K562 (cell line): Measurements from ENCODE around the gene SMIM29. TPM values are rescaled to one million over a fixed set of nuclear protein-coding genes. Genes with fewer than 3 reads are reported as not detected.

ENCODE experiments used
- CBX3 ChIP-seq, 2 experiments: IDR thresholded peaks; 1 replicate in 1 of 2; 2 replicates in 1 of 2; pipeline ENCODE4 v1.6.1; 2012; ENCODE audit warnings: inconsistent platforms in 2 of 2, low read length in 2 of 2, borderline replicate concordance in 1 of 2, control low read depth in 1 of 2
- CC2D1A ChIP-seq: fragments of 450-650 bp; IDR thresholded peaks from 2 replicates; pipeline ENCODE4 v1.6.1; 2017; ENCODE audit warnings: mild to moderate bottlenecking
- EP400 ChIP-seq: fragments of 450-650 bp; IDR thresholded peaks from 2 replicates; pipeline ENCODE4 v1.6.1; 2017; ENCODE audit warnings: antibody characterized with exemption, mild to moderate bottlenecking, moderate library complexity
- ETV1 ChIP-seq: fragments of 450-650 bp; conservative IDR thresholded peaks from 2 replicates; pipeline ENCODE4 v1.6.1; 2016; ENCODE audit warnings: missing genetic modification characterization, control low read depth, low read depth, missing compliant biosample characterization
- FOXA3 ChIP-seq, 2 experiments: fragments of 450-650 bp in 1 of 2; sonication (generic) in 1 of 2; formaldehyde crosslinking; IDR thresholded peaks in 1 of 2; conservative IDR thresholded peaks in 1 of 2; 2 replicates each; pipeline versions ENCODE4 v1.4.0 to v1.8.0; 2020 to 2022; ENCODE audit warnings: mild to moderate bottlenecking in 2 of 2, missing genetic modification reagents in 1 of 2
- KDM1A ChIP-seq, 2 experiments: fragments of 450-650 bp; IDR thresholded peaks; 2 replicates each; pipeline ENCODE4 v1.6.1; 2016; ENCODE audit warnings: mild to moderate bottlenecking in 2 of 2
- RBM34 ChIP-seq: fragments of 200-400 bp; formaldehyde crosslinking; IDR thresholded peaks from 2 replicates; pipeline ENCODE4 v1.6.1; 2018; ENCODE audit warnings: low read length, borderline replicate concordance; ENCODE audit not compliant: insufficient read depth
- polyA plus RNA-seq, 8 experiments: library from polyadenylated mRNA; depleted of rRNA in 4 of 8; stranded (reverse) in 5 of 8; unstranded in 3 of 8; fragments of >200 nt; fragmentation: Nextera tagmentation in 2 of 8; fragmentation: Illumina TruSeq in 1 of 8; extraction: Ambion mirVana in 2 of 8; extraction: Trizol in 1 of 8; gene quantifications; 2 replicates each; pipeline versions ENCODE4 v1.2.1 to v1.2.3, GENCODE V29; 2011 to 2014; ENCODE audit warnings: inconsistent platforms in 1 of 8, missing spikeins in 1 of 8
- total RNA-seq, 7 experiments: library from RNA; depleted of rRNA in 6 of 7; stranded (reverse); fragments of >200 nt in 6 of 7; fragmentation: Illumina TruSeq in 2 of 7; extraction: Trizol in 2 of 7; gene quantifications; 2 replicates each; pipeline versions ENCODE4 v1.2.1 to v1.2.3, GENCODE V29; 2011 to 2021; ENCODE audit warnings: low replicate concordance in 1 of 7
- TF ChIP-seq, protein P1 (sequence below): fragments of 250-450 bp; sonication (Bioruptor Pico); IDR thresholded peaks from 2 replicates; pipeline ENCODE4 v1.5.0; 2021
- TF ChIP-seq, protein P2 (sequence below): fragments of 450-650 bp; IDR thresholded peaks from 2 replicates; pipeline ENCODE4 v1.6.1; 2018; ENCODE audit not compliant: partially characterized antibody
- TF ChIP-seq, protein P3 (sequence below), 3 experiments: fragments of 200-800 bp in 1 of 3; fragments of 250-450 bp in 1 of 3; fragments of 450-650 bp in 1 of 3; sonication (Bioruptor Pico) in 1 of 3; sonication (Bioruptor generic) in 1 of 3; formaldehyde crosslinking in 1 of 3; IDR thresholded peaks; 2 replicates each; pipeline versions ENCODE4 v1.6.1 to v1.8.0; 2016 to 2022; ENCODE audit warnings: mild to moderate bottlenecking in 2 of 3, missing genetic modification characterization in 2 of 3, missing compliant biosample characterization in 1 of 3, moderate library complexity in 1 of 3
- TF ChIP-seq, protein P4 (sequence below): sonication (generic); formaldehyde crosslinking; IDR thresholded peaks from 2 replicates; pipeline ENCODE4 v1.8.0; 2022; ENCODE audit warnings: mild to moderate bottlenecking, missing genetic modification reagents

SMIM29 gene
- total and polyA plus RNA-seq, 9 of the 15 experiments (the other 6 are each of a cell fraction or from before 2014, with no cell fraction given): 6.5 to 36.7 (median 20.9) TPM

GRCh38 chr6:34284563-34285447 is 36.0 kb upstream of the SMIM29 start (continued):
- TF ChIP-seq, protein P1, sequence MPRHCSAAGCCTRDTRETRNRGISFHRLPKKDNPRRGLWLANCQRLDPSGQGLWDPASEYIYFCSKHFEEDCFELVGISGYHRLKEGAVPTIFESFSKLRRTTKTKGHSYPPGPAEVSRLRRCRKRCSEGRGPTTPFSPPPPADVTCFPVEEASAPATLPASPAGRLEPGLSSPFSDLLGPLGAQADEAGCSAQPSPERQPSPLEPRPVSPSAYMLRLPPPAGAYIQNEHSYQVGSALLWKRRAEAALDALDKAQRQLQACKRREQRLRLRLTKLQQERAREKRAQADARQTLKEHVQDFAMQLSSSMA: 0 out of 2 replicates have a peak, but pooled peaks have one; percentile 40
- peak; percentile 71 for TF ChIP-seq ETV1
- TF ChIP-seq, protein P2, sequence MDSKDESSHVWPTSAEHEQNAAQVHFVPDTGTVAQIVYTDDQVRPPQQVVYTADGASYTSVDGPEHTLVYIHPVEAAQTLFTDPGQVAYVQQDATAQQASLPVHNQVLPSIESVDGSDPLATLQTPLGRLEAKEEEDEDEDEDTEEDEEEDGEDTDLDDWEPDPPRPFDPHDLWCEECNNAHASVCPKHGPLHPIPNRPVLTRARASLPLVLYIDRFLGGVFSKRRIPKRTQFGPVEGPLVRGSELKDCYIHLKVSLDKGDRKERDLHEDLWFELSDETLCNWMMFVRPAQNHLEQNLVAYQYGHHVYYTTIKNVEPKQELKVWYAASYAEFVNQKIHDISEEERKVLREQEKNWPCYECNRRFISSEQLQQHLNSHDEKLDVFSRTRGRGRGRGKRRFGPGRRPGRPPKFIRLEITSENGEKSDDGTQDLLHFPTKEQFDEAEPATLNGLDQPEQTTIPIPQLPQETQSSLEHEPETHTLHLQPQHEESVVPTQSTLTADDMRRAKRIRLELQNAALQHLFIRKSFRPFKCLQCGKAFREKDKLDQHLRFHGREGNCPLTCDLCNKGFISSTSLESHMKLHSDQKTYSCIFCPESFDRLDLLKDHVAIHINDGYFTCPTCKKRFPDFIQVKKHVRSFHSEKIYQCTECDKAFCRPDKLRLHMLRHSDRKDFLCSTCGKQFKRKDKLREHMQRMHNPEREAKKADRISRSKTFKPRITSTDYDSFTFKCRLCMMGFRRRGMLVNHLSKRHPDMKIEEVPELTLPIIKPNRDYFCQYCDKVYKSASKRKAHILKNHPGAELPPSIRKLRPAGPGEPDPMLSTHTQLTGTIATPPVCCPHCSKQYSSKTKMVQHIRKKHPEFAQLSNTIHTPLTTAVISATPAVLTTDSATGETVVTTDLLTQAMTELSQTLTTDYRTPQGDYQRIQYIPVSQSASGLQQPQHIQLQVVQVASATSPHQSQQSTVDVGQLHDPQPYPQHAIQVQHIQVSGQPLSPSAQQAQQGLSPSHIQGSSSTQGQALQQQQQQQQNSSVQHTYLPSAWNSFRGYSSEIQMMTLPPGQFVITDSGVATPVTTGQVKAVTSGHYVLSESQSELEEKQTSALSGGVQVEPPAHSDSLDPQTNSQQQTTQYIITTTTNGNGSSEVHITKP: peak; percentile 89
- TF ChIP-seq FOXA3 (CRISPR knock-in tag; conservative IDR thresholded peaks at IDR 0.05 in 1 of 2, IDR thresholded peaks at IDR 0.05 in 1 of 2): 0 out of 4 replicates have a peak, but pooled peaks of 1 of the 2 experiments have one; percentile 44
- TF ChIP-seq, protein P3, sequence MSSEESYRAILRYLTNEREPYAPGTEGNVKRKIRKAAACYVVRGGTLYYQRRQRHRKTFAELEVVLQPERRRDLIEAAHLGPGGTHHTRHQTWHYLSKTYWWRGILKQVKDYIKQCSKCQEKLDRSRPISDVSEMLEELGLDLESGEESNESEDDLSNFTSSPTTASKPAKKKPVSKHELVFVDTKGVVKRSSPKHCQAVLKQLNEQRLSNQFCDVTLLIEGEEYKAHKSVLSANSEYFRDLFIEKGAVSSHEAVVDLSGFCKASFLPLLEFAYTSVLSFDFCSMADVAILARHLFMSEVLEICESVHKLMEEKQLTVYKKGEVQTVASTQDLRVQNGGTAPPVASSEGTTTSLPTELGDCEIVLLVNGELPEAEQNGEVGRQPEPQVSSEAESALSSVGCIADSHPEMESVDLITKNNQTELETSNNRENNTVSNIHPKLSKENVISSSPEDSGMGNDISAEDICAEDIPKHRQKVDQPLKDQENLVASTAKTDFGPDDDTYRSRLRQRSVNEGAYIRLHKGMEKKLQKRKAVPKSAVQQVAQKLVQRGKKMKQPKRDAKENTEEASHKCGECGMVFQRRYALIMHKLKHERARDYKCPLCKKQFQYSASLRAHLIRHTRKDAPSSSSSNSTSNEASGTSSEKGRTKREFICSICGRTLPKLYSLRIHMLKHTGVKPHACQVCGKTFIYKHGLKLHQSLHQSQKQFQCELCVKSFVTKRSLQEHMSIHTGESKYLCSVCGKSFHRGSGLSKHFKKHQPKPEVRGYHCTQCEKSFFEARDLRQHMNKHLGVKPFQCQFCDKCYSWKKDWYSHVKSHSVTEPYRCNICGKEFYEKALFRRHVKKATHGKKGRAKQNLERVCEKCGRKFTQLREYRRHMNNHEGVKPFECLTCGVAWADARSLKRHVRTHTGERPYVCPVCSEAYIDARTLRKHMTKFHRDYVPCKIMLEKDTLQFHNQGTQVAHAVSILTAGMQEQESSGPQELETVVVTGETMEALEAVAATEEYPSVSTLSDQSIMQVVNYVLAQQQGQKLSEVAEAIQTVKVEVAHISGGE (CRISPR knock-in tag; IDR thresholded peaks at IDR 0.05): peak in 1 of 3 experiments; percentile 23; a peak in 1 of 6 replicates
- TF ChIP-seq EP400: peak; percentile 38; the same call in 1 of the 2 replicates
- TF ChIP-seq KDM1A (IDR thresholded peaks at IDR 0.05): peak in 1 of 2 experiments; percentile 27; a peak in 1 of 4 replicates
- peak; percentile 75; the same call in 1 of the 2 replicates for TF ChIP-seq CC2D1A
- no peak for TF ChIP-seq RBM34
- TF ChIP-seq CBX3 (IDR thresholded peaks at IDR 0.05; ENCODE audit: borderline replicate concordance in 1 of 2, low read length in 2 of 2): peak in 1 of 2 experiments; percentile 97; a peak in 1 of 3 replicates
- TF ChIP-seq, protein P4, sequence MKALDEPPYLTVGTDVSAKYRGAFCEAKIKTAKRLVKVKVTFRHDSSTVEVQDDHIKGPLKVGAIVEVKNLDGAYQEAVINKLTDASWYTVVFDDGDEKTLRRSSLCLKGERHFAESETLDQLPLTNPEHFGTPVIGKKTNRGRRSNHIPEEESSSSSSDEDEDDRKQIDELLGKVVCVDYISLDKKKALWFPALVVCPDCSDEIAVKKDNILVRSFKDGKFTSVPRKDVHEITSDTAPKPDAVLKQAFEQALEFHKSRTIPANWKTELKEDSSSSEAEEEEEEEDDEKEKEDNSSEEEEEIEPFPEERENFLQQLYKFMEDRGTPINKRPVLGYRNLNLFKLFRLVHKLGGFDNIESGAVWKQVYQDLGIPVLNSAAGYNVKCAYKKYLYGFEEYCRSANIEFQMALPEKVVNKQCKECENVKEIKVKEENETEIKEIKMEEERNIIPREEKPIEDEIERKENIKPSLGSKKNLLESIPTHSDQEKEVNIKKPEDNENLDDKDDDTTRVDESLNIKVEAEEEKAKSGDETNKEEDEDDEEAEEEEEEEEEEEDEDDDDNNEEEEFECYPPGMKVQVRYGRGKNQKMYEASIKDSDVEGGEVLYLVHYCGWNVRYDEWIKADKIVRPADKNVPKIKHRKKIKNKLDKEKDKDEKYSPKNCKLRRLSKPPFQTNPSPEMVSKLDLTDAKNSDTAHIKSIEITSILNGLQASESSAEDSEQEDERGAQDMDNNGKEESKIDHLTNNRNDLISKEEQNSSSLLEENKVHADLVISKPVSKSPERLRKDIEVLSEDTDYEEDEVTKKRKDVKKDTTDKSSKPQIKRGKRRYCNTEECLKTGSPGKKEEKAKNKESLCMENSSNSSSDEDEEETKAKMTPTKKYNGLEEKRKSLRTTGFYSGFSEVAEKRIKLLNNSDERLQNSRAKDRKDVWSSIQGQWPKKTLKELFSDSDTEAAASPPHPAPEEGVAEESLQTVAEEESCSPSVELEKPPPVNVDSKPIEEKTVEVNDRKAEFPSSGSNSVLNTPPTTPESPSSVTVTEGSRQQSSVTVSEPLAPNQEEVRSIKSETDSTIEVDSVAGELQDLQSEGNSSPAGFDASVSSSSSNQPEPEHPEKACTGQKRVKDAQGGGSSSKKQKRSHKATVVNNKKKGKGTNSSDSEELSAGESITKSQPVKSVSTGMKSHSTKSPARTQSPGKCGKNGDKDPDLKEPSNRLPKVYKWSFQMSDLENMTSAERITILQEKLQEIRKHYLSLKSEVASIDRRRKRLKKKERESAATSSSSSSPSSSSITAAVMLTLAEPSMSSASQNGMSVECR: peak; percentile 32; the same call in 1 of the 2 replicates
